BJ (cell line): Measurements from ENCODE around the gene KIRREL3. TPM values are rescaled to one million over a fixed set of nuclear protein-coding genes. Genes with fewer than 3 reads are reported as not detected.
"Not testable (repeated sequence)": the region's sequence is repeated elsewhere in the genome, so short reads cannot be mapped to it uniquely, and the experiment has no call there.

Experiments
- CTCF ChIA-PET: fragments of 350-600 bp; formaldehyde crosslinking; extraction: SDS; loops from one replicate; lab custom pipeline; 2021; ENCODE audit warnings: antibody characterized with exemption, inconsistent platforms; lab: Yijun Ruan, JAX
- POLR2A ChIA-PET: fragments of 300-600 bp; sonication (Branson Sonifier 250); formaldehyde crosslinking; extraction: SDS; loops from one replicate; lab custom pipeline; 2021; ENCODE audit warnings: antibody characterized with exemption; lab: Charles Lee
- DNase-seq: peaks from one replicate; pipeline ENCODE4 v3.0.0-alpha.2; 2011; ENCODE audit warnings: low read depth
- H3K27me3 ChIP-seq: 2 replicates; pipeline ENCODE4 v1.6.0; 2011; ENCODE audit warnings: low read length; ENCODE audit not compliant: control insufficient read depth, insufficient read depth
- H3K36me3 ChIP-seq: 2 replicates; pipeline ENCODE4 v1.5.1; 2011; ENCODE audit warnings: low read length; ENCODE audit not compliant: control insufficient read depth, insufficient read depth
- H3K4me3 ChIP-seq: 2 replicates; pipeline ENCODE4 v1.5.1; 2011; ENCODE audit warnings: low read depth, mild to moderate bottlenecking, control low read depth, low read length
- polyA plus RNA-seq: library from polyadenylated mRNA; depleted of rRNA; stranded (reverse); fragments of >200 nt; gene quantifications from 2 replicates; pipeline ENCODE4 v1.2.3, GENCODE V29; 2011
- TF ChIP-seq, protein P1 (sequence below): IDR thresholded peaks from 2 replicates; pipeline ENCODE4 v1.5.1; 2011; ENCODE audit warnings: low read depth, mild to moderate bottlenecking, control low read depth, inconsistent platforms, low read length, moderate library complexity; ENCODE audit not compliant: insufficient read depth

The KIRREL3 gene
- polyA plus RNA-seq, 1 experiment, result 19.6 TPM

DNA sequence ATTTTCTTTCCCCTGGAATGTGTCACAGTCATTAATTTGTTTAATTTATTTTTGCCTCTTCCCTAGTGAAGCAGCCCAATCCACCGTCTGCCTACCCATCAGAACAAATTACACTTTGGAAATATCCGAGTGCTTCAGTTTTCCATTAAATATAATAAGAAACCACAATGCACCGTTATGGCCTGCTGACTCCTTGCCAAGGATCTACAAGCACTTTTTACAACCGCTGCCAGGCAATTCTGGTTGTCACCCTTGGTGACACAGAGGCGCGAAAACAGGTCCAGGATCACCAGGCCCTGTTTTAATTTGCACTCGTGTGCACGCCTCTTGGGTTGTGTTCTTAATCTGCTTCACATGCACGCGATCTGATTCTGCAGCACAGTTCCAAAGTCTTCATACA lies 43.9 kb downstream of the KIRREL3 start:
- DNase-seq, result no peak
- Histone ChIP-seq H3K27me3 (no peaks in the 10 kb centered on the region), H3K36me3 (no peaks in the 10 kb centered on the region), H3K4me3 (no peak overlapping the region)
- TF ChIP-seq, protein P1, sequence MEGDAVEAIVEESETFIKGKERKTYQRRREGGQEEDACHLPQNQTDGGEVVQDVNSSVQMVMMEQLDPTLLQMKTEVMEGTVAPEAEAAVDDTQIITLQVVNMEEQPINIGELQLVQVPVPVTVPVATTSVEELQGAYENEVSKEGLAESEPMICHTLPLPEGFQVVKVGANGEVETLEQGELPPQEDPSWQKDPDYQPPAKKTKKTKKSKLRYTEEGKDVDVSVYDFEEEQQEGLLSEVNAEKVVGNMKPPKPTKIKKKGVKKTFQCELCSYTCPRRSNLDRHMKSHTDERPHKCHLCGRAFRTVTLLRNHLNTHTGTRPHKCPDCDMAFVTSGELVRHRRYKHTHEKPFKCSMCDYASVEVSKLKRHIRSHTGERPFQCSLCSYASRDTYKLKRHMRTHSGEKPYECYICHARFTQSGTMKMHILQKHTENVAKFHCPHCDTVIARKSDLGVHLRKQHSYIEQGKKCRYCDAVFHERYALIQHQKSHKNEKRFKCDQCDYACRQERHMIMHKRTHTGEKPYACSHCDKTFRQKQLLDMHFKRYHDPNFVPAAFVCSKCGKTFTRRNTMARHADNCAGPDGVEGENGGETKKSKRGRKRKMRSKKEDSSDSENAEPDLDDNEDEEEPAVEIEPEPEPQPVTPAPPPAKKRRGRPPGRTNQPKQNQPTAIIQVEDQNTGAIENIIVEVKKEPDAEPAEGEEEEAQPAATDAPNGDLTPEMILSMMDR, result no peak
- ChIA-PET POLR2A (no interaction called here), CTCF (no interaction called here)

DNA sequence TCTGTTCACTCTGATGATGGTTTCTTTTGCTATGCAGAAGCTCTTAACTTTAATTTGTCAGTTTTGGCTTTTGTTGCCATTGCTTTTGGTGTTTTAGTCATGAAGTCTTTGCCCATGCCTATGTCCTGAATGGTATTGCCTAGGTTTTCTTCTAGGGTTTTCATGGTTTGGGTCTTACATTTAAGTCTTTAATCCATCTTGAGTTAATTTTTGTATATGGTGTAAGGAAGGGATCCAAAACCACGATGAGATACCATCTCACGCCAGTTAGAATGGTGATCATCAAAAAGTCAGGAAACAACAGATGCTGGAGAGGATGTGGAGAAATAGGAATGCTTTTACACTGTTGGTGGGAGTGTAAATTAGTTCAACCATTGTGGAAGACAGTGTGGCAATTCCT lies 48.0 kb downstream of the KIRREL3 start:
- H3K27me3 ChIP-seq, H3K4me3 ChIP-seq, CTCF ChIA-PET, H3K36me3 ChIP-seq, DNase-seq: not testable (repeated sequence)
- POLR2A ChIA-PET, result interaction anchor here (0.7 kb wide), 1 partner anchor 1763 kb away, joined by 12 read pairs; no protein-coding TSS in a partner anchor

DNA sequence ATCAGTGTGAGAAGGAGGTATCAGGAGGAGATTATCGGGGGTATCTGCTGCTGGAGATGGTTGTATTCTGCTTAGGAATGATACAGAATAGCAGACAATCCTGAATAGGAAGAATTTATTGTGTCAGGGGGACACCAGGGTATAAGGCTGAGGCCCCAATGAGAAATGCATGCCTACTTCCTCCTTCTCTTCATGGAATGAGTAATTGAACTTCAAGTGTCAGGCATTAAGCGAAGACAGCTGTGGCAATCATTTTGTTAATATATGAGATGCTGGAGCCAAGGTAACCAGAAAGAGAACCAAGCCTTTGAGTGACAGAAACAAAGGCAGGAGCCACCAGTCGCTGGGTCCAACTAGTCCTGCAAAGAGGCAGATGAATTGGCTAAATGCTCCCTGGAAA lies 49.1 kb downstream of the KIRREL3 start:
- Histone ChIP-seq H3K27me3 (no peaks in the 10 kb centered on the region), H3K36me3 (no peaks in the 10 kb centered on the region), H3K4me3 (no peak overlapping the region)
- TF ChIP-seq, protein P1, result no peak
- POLR2A ChIA-PET, result no interaction called here
- no peak for DNase-seq
- CTCF ChIA-PET, result no interaction called here

DNA sequence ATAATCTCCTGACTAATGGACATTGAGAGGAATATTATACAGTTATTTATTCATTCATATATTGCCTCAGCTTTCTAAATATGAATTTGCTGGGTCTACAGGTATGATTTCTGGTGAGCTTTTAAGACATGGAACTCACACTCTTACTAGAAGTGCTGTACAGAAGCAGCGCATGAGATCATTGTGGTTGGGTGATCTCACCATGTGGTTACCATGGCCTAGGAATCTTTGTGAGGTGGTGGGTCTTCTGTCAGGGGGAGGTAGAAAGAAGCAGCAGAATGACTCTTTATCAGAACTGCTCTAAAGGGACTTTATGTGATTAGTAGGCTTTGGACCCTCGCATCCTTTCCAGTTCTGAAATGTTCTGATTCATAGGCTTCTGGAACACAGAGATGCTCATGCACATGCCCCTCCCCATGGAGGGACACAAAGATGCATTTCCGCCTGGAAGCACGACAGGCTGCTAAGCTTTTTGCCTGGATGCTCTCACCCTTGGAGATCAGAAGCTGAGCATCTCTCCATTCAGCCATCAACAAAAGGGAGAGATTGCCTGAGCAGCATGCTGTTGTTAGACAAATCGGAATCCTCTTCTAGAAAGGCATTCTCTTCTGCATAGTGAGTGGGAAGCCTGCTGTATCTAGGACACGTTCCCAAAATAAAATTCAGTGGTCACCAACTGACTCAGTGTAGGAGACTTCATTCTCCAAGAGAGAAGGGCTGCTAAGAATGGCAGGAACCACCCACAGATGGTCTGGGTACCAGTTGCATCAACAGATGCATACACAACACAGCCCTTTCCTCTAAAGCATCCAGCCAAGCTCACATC lies 51.3 kb downstream of the KIRREL3 start:
- no peak overlapping the region for H3K4me3 ChIP-seq
- TF ChIP-seq, protein P1, result no peak
- H3K36me3 ChIP-seq, result no peaks in the 10 kb centered on the region
- CTCF ChIA-PET, result interaction anchor here (1.3 kb wide), 1 partner anchor 15 kb away, joined by 4 read pairs; no protein-coding TSS in a partner anchor
- POLR2A ChIA-PET, result no interaction called here
- no peak for DNase-seq
- no peaks in the 10 kb centered on the region for H3K27me3 ChIP-seq

DNA sequence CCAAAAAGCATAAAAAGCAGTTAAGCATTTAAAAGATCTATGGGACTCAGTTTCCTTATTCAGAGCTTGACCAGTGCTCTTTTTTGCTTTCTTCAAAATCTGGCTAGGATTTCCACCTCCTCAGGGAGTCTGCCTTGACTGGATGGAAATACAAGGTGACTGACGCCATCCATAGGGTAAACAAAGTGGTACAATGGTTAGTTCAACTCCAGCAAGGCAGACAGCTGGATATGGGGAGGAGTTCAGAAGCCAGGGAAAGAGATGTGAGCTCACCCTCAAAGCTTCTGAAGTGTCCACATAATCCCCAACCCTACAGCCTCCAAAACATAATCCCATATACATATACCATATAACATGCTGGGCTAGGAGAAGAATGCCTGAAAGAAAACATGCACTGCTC lies 52.0 kb downstream of the KIRREL3 start:
- H3K4me3 ChIP-seq, result no peak overlapping the region
- no peaks in the 10 kb centered on the region for H3K36me3 ChIP-seq
- CTCF ChIA-PET, result interaction anchor here (1.3 kb wide), 1 partner anchor 15 kb away, joined by 4 read pairs; no protein-coding TSS in a partner anchor
- POLR2A ChIA-PET, result no interaction called here
- DNase-seq, result no peak
- H3K27me3 ChIP-seq, result no peaks in the 10 kb centered on the region
- TF ChIP-seq, protein P1, result no peak
